ENCODE data around the gene NEBL.

Gene NEBL

GRCh38 chr10:20893297-20893696, 3.8 kb downstream of the NEBL start:
- Mint-ChIP-seq H3K27ac (no peak overlapping the region), H3K36me3 (ENCODE audit: low read depth) (peaks cover 6% of the 10 kb centered on the region), H3K9me3 (no peaks in the 10 kb centered on the region), H3K4me1 (peaks cover 6% of the 10 kb centered on the region), H3K4me3 (no peak overlapping the region), H3K27me3 (ENCODE audit: low read depth) (peaks cover 16% of the 10 kb centered on the region)
- TF ChIP-seq CTCF (IDR thresholded peaks at IDR 0.05; ENCODE audit: unreplicated experiment in 3 of 3) = no peak

DNA sequence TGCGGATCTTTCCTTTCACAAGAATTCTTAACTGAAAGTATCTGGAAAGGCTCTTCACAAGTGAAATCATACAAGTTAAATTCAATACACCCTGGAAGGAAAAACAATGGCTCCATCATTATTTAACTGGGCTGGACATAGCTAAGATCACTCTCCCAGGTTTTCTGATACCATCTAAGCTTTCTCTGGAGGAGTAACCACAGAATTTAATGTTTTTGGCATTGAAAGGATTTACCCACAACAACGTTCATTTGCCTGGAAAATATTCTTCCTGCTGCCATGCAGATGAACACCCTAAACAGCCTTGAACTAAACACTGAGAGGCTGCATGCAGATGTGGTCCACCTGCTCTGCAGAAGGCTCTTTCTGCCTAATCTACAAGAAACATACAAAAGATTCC, 4.3 kb downstream of the NEBL start:
- Mint-ChIP-seq H3K27me3 (ENCODE audit: low read depth) (peaks cover 16% of the 10 kb centered on the region), H3K9me3 (no peaks in the 10 kb centered on the region)

GRCh38 chr10:20892011-20892585, 5.0 kb downstream of the NEBL start:
- Mint-ChIP-seq H3K27ac (no peak overlapping the region), H3K9me3 (no peaks in the 10 kb centered on the region), H3K4me1 (peaks cover 6% of the 10 kb centered on the region), H3K4me3 (no peak overlapping the region), H3K27me3 (ENCODE audit: low read depth) (peaks cover 16% of the 10 kb centered on the region), H3K36me3 (ENCODE audit: low read depth) (peaks cover 6% of the 10 kb centered on the region)
- no peak for TF ChIP-seq CTCF (IDR thresholded peaks at IDR 0.05; ENCODE audit: unreplicated experiment in 3 of 3)

More for the DNA sequence above, 4.3 kb downstream of the NEBL start:
- TF ChIP-seq CTCF (IDR thresholded peaks at IDR 0.05; ENCODE audit: unreplicated experiment in 3 of 3) = no peak
- Mint-ChIP-seq H3K36me3 (ENCODE audit: low read depth) (peaks cover 6% of the 10 kb centered on the region), H3K27ac (no peak overlapping the region), H3K4me3 (no peak overlapping the region), H3K4me1 (peaks cover 6% of the 10 kb centered on the region)

- Mint-ChIP-seq H3K27me3 (ENCODE audit: low read depth) (peaks cover 16% of the 10 kb centered on the region), H3K36me3 (ENCODE audit: low read depth) (peaks cover 6% of the 10 kb centered on the region), H3K27ac (no peak overlapping the region), H3K4me1 (peaks cover 6% of the 10 kb centered on the region), H3K4me3 (no peak overlapping the region), H3K9me3 (no peaks in the 10 kb centered on the region)
- TF ChIP-seq CTCF (IDR thresholded peaks at IDR 0.05; ENCODE audit: unreplicated experiment in 3 of 3) = no peak
These were observed 5.8 kb downstream of the NEBL start for GRCh38 chr10:20891338-20891714.

DNA sequence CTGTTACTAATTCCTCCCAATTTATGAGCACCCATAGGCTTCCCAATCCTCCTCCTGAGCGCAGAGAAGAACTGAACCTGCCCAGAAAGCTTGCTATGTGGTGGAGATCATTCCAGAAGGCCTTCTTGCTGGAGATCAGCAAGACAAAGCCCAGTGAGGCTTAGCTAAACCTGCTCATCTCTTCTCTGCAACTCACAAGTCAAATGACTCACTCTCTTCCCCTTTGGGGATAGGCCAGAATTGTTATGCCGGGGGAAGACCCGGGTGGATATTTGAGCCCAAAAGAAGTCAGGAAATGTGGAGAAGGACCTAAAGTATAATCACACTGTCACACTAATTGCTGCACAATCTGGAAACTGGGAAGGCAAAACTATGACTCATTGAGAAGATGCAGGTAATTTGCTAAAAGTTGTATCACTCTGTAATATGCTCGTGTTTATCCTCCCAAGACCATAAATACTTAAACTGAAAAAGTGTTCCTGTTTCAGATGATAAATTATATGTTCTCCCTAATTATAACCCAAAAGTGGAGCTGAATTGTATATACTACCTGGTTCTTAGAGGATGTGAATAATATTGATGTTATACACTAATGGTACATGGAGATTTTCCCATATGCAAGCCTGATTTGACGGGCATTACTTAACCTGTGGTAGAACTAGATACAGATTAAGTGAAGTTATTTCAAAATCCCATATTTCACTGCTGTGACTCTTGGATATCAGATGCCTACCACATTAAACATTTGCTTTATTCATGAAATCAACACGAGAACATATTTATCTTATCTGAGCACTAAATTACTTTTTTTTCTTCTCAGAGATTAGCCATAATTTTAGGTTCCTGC, 6.4 kb downstream of the NEBL start:
- no peaks in the 10 kb centered on the region for H3K9me3 Mint-ChIP-seq
- peaks cover 6% of the 10 kb centered on the region for H3K36me3 Mint-ChIP-seq (ENCODE audit: low read depth)
- H3K27me3 Mint-ChIP-seq (ENCODE audit: low read depth) = peaks cover 16% of the 10 kb centered on the region
- no peak for TF ChIP-seq CTCF (IDR thresholded peaks at IDR 0.05; ENCODE audit: unreplicated experiment in 3 of 3)
- no peak overlapping the region for H3K27ac Mint-ChIP-seq
- H3K4me3 Mint-ChIP-seq = no peak overlapping the region
- peaks cover 6% of the 10 kb centered on the region for H3K4me1 Mint-ChIP-seq

DNA sequence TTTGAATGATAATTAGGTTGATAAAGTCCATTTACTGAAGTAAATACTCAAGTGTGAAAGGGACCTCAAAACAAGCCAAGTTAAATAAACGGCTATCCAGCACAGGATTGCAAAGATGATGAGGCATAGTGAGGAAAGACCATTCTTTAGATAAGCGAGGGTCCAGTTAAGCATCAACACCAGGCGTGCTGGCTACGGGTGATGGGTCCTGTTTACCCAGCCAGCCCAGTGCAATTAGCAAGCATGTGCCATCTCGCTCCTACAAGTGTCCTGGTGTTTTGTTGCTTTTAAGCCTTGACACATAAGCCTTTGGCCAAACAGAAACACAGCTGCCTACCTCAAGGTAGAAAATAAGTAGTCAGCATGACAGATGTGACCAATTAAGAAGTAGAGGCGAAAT, 7.1 kb downstream of the NEBL start:
- no peak for TF ChIP-seq CTCF (IDR thresholded peaks at IDR 0.05; ENCODE audit: unreplicated experiment in 3 of 3)
- H3K9me3 Mint-ChIP-seq = no peaks in the 10 kb centered on the region
- peaks cover 16% of the 10 kb centered on the region for H3K27me3 Mint-ChIP-seq (ENCODE audit: low read depth)
- H3K4me3 Mint-ChIP-seq = no peak overlapping the region
- H3K27ac Mint-ChIP-seq = no peak overlapping the region
- peaks cover 6% of the 10 kb centered on the region for H3K4me1 Mint-ChIP-seq
- H3K36me3 Mint-ChIP-seq (ENCODE audit: low read depth) = peaks cover 6% of the 10 kb centered on the region

Data from nephron (organoid).